Neural cell (in vitro differentiated cells): ENCODE measurements around the gene PAIP1.

Source experiments
- EP300 ChIP-seq: fragments of 450-650 bp; conservative IDR thresholded peaks from 2 replicates; pipeline ENCODE4 v1.6.1; 2014; ENCODE audit warnings: antibody characterized with exemption, mild to moderate bottlenecking, moderate library complexity; ENCODE audit not compliant: poor library complexity, severe bottlenecking
- EZH2 ChIP-seq: fragments of 200-600, 300-800 bp; shearing (Covaris generic), sonication (generic); IDR thresholded peaks from 2 replicates; pipeline ENCODE4 v1.6.1; 2014; ENCODE audit warnings: antibody characterized with exemption, low read length, borderline replicate concordance, mild to moderate bottlenecking; ENCODE audit not compliant: insufficient read depth, poor library complexity, severe bottlenecking
- POLR2AphosphoS5 ChIP-seq: IDR thresholded peaks from 2 replicates; pipeline ENCODE4 v1.6.1; 2012
- RAD21 ChIP-seq: fragments of 450-650 bp; conservative IDR thresholded peaks from 2 replicates; pipeline ENCODE4 v1.6.1; 2014; ENCODE audit warnings: antibody characterized with exemption, mild to moderate bottlenecking, moderate library complexity
- SMC3 ChIP-seq: fragments of 450-650 bp; conservative IDR thresholded peaks from 2 replicates; pipeline ENCODE4 v1.6.1; 2014; ENCODE audit warnings: antibody characterized with exemption, mild to moderate bottlenecking, moderate library complexity; ENCODE audit not compliant: poor library complexity
- TAF1 ChIP-seq: IDR thresholded peaks from 2 replicates; pipeline ENCODE4 v1.6.1; 2012; ENCODE audit warnings: low read depth
- TF ChIP-seq, protein P1 (sequence below): fragments of 450-650 bp; IDR thresholded peaks from 2 replicates; pipeline ENCODE4 v1.5.1; 2014; ENCODE audit warnings: antibody characterized with exemption, mild to moderate bottlenecking, moderate library complexity; ENCODE audit not compliant: poor library complexity, severe bottlenecking

DNA sequence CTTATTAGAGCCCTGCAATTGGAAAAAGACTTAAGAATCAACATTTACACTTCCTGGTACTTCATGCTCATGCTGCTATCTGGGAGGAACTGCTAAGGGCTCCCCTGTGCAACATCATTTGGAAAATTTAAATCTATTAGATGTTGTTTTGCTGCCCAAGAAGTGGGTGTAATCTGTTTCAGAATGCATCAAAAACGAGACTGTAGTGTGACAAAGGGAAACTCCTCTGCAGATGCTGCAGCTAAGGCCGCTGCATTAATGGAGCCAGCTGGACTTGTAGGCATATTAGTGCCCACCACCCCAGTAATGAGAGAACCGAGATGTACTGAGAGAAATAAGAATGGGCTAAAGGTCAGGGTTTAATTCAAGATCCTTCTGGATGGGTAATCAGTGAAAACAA, 11.1 kb upstream of the PAIP1 start:
- TF ChIP-seq POLR2AphosphoS5 (no peak), RAD21 (no peak), SMC3 (no peak), EZH2 (no peak), EP300 (no peak), TAF1 (no peak)
- TF ChIP-seq, protein P1, sequence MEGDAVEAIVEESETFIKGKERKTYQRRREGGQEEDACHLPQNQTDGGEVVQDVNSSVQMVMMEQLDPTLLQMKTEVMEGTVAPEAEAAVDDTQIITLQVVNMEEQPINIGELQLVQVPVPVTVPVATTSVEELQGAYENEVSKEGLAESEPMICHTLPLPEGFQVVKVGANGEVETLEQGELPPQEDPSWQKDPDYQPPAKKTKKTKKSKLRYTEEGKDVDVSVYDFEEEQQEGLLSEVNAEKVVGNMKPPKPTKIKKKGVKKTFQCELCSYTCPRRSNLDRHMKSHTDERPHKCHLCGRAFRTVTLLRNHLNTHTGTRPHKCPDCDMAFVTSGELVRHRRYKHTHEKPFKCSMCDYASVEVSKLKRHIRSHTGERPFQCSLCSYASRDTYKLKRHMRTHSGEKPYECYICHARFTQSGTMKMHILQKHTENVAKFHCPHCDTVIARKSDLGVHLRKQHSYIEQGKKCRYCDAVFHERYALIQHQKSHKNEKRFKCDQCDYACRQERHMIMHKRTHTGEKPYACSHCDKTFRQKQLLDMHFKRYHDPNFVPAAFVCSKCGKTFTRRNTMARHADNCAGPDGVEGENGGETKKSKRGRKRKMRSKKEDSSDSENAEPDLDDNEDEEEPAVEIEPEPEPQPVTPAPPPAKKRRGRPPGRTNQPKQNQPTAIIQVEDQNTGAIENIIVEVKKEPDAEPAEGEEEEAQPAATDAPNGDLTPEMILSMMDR, result no peak
